ENCODE measurements around the gene COL6A1.

Gene COL6A1

GRCh38 chr21:46029186-46029924 is 47.8 kb downstream of the COL6A1 start:
- TF ChIP-seq CTCF (IDR thresholded peaks at IDR 0.05; ENCODE audit: insufficient read depth, missing control alignments) = no peak
- FAIRE-seq (no peak), DNase-seq (ENCODE audit: insufficient read length, low spot score) (no peak)

GRCh38 chr21:46031484-46031883 is 49.9 kb downstream of the COL6A1 start:
- DNase-seq (ENCODE audit: insufficient read length, low spot score) = no peak
- FAIRE-seq = no peak

GRCh38 chr21:46032100-46032499 is 50.5 kb downstream of the COL6A1 start:
- DNase-seq (ENCODE audit: insufficient read length, low spot score) (no peak), FAIRE-seq (no peak)
- no peak for TF ChIP-seq CTCF (IDR thresholded peaks at IDR 0.05; ENCODE audit: insufficient read depth, missing control alignments)

More at GRCh38 chr21:46031484-46031883, 49.9 kb downstream of the COL6A1 start:
- no peak for TF ChIP-seq CTCF (IDR thresholded peaks at IDR 0.05; ENCODE audit: insufficient read depth, missing control alignments)

GRCh38 chr21:46033410-46034400 is 52.1 kb downstream of the COL6A1 start:
- FAIRE-seq (no peak), DNase-seq (ENCODE audit: insufficient read length, low spot score) (no peak)
- no peak for TF ChIP-seq CTCF (IDR thresholded peaks at IDR 0.05; ENCODE audit: insufficient read depth, missing control alignments)

- no peak for TF ChIP-seq CTCF (IDR thresholded peaks at IDR 0.05; ENCODE audit: insufficient read depth, missing control alignments)
Measured at GRCh38 chr21:46035809-46036695, 54.5 kb downstream of the COL6A1 start.

GRCh38 chr21:46036696-46037330 is 55.2 kb downstream of the COL6A1 start:
- FAIRE-seq = no peak
- no peak for DNase-seq (ENCODE audit: insufficient read length, low spot score)
- no peak for TF ChIP-seq CTCF (IDR thresholded peaks at IDR 0.05; ENCODE audit: insufficient read depth, missing control alignments)

More at GRCh38 chr21:46035809-46036695, 54.5 kb downstream of the COL6A1 start:
- no peak for DNase-seq (ENCODE audit: insufficient read length, low spot score)
- FAIRE-seq = no peak
